ENCODE measurements around the gene HKDC1. TPM values are rescaled to one million over a fixed set of nuclear protein-coding genes. Genes with fewer than 3 reads are reported as not detected.
"Not testable (repeated sequence)": the region's sequence is repeated elsewhere in the genome, so short reads cannot be mapped to it uniquely, and the experiment has no call there.

The HKDC1 gene
- polyA plus RNA-seq, 1 donor from 2014 or later: 0.07 TPM

DNA sequence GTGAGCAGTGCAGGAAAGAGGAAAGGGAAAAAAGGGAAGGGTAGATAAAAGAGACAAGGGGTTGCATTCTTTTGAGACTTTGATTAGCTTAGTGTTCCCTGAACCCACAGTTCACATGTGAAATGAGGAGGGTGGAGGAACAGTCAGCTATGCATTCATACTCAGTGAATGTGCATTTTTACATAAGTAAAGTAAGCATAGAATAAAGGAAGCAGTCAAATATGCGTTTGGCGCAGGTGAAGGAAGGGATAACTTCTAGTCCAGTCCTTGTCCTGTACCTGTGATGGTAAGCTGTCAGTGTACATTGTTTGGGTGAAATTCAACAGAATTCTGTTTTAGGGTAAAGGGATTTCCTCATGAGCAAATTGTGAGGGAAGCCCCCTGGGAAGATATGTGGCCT, 86.3 kb downstream of the HKDC1 start:
- TF ChIP-seq EZH2 (IDR thresholded peaks at IDR 0.05; ENCODE audit: borderline replicate concordance, insufficient read depth, low read length, poor library complexity, severe bottlenecking) (no peak), RAD21 (conservative IDR thresholded peaks at IDR 0.05) (no peak), SMC3 (conservative IDR thresholded peaks at IDR 0.05; ENCODE audit: poor library complexity) (no peak), TAF1 (IDR thresholded peaks at IDR 0.05; ENCODE audit: low read depth) (no peak), EP300 (conservative IDR thresholded peaks at IDR 0.05; ENCODE audit: poor library complexity, severe bottlenecking) (no peak), MXI1 (conservative IDR thresholded peaks at IDR 0.05; ENCODE audit: poor library complexity, severe bottlenecking) (no peak)
- TF ChIP-seq, protein P1, sequence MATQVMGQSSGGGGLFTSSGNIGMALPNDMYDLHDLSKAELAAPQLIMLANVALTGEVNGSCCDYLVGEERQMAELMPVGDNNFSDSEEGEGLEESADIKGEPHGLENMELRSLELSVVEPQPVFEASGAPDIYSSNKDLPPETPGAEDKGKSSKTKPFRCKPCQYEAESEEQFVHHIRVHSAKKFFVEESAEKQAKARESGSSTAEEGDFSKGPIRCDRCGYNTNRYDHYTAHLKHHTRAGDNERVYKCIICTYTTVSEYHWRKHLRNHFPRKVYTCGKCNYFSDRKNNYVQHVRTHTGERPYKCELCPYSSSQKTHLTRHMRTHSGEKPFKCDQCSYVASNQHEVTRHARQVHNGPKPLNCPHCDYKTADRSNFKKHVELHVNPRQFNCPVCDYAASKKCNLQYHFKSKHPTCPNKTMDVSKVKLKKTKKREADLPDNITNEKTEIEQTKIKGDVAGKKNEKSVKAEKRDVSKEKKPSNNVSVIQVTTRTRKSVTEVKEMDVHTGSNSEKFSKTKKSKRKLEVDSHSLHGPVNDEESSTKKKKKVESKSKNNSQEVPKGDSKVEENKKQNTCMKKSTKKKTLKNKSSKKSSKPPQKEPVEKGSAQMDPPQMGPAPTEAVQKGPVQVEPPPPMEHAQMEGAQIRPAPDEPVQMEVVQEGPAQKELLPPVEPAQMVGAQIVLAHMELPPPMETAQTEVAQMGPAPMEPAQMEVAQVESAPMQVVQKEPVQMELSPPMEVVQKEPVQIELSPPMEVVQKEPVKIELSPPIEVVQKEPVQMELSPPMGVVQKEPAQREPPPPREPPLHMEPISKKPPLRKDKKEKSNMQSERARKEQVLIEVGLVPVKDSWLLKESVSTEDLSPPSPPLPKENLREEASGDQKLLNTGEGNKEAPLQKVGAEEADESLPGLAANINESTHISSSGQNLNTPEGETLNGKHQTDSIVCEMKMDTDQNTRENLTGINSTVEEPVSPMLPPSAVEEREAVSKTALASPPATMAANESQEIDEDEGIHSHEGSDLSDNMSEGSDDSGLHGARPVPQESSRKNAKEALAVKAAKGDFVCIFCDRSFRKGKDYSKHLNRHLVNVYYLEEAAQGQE (IDR thresholded peaks at IDR 0.05; ENCODE audit: borderline replicate concordance): no peak
- TF ChIP-seq, protein P2, sequence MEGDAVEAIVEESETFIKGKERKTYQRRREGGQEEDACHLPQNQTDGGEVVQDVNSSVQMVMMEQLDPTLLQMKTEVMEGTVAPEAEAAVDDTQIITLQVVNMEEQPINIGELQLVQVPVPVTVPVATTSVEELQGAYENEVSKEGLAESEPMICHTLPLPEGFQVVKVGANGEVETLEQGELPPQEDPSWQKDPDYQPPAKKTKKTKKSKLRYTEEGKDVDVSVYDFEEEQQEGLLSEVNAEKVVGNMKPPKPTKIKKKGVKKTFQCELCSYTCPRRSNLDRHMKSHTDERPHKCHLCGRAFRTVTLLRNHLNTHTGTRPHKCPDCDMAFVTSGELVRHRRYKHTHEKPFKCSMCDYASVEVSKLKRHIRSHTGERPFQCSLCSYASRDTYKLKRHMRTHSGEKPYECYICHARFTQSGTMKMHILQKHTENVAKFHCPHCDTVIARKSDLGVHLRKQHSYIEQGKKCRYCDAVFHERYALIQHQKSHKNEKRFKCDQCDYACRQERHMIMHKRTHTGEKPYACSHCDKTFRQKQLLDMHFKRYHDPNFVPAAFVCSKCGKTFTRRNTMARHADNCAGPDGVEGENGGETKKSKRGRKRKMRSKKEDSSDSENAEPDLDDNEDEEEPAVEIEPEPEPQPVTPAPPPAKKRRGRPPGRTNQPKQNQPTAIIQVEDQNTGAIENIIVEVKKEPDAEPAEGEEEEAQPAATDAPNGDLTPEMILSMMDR (IDR thresholded peaks at IDR 0.05; ENCODE audit: poor library complexity, severe bottlenecking): no peak
- no peak overlapping the region for H3K4me2 ChIP-seq (ENCODE audit: low read length)
- no peak overlapping the region for H2AFZ ChIP-seq (ENCODE audit: low read depth, low read length)
- no peak overlapping the region for H3K4me3 ChIP-seq (ENCODE audit: low read length)
- no peak overlapping the region for H3K9ac ChIP-seq (ENCODE audit: low read length)
- no peak overlapping the region for H3K27ac ChIP-seq (ENCODE audit: low read length)
- H3K79me2 ChIP-seq (replicated peaks; ENCODE audit: insufficient read depth, low read length): no peaks in the 10 kb centered on the region
- H3F3A ChIP-seq (ENCODE audit: insufficient read depth, low read length, poor library complexity, severe bottlenecking): no peaks in the 10 kb centered on the region
- H3K9me2 ChIP-seq (ENCODE audit: insufficient read depth, low read length): no peaks in the 10 kb centered on the region
- H3K9me3 ChIP-seq (ENCODE audit: low read length): no peaks in the 10 kb centered on the region
- H4K20me1 ChIP-seq (ENCODE audit: insufficient read depth): no peaks in the 10 kb centered on the region
- no peaks in the 10 kb centered on the region for H3K27me3 ChIP-seq (ENCODE audit: insufficient read depth, low read depth, low read length)
- no peaks in the 10 kb centered on the region for H3K36me3 ChIP-seq (ENCODE audit: insufficient read depth, low read length)

DNA sequence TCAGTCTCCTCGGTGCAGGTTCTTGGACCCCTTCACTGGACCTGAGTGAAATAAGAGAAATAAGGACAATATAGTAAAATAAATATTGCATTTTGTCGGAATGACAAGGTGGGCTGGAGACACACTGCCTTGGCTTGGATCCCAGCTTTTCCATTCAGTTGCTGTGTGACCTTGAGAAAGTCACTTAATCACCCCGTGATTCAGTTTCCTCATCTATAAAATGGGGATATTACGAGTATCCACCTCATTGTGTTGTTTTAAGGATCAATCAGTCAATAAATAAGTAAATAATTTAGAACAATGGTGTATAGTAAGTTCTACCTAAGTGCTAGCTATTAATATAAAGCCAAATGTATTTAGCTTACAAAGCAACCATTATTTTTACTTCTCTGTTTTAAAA, 87.3 kb downstream of the HKDC1 start:
- no peak overlapping the region for H3K4me3 ChIP-seq (ENCODE audit: low read length)
- no peaks in the 10 kb centered on the region for H3K36me3 ChIP-seq (ENCODE audit: insufficient read depth, low read length)
- H3K27me3 ChIP-seq (ENCODE audit: insufficient read depth, low read depth, low read length): no peaks in the 10 kb centered on the region
- H4K20me1 ChIP-seq (ENCODE audit: insufficient read depth): no peaks in the 10 kb centered on the region
- H3F3A ChIP-seq (ENCODE audit: insufficient read depth, low read length, poor library complexity, severe bottlenecking): no peaks in the 10 kb centered on the region
- H2AFZ ChIP-seq (ENCODE audit: low read depth, low read length): no peak overlapping the region
- H3K4me2 ChIP-seq (ENCODE audit: low read length): no peak overlapping the region
- H3K9me2 ChIP-seq (ENCODE audit: insufficient read depth, low read length): no peaks in the 10 kb centered on the region
- H3K9ac ChIP-seq (ENCODE audit: low read length): no peak overlapping the region
- no peak overlapping the region for H3K27ac ChIP-seq (ENCODE audit: low read length)
- no peaks in the 10 kb centered on the region for H3K79me2 ChIP-seq (replicated peaks; ENCODE audit: insufficient read depth, low read length)
- H3K9me3 ChIP-seq (ENCODE audit: low read length): no peaks in the 10 kb centered on the region
- TF ChIP-seq TAF1 (IDR thresholded peaks at IDR 0.05; ENCODE audit: low read depth) (no peak), RAD21 (conservative IDR thresholded peaks at IDR 0.05) (no peak), EZH2 (IDR thresholded peaks at IDR 0.05; ENCODE audit: borderline replicate concordance, insufficient read depth, low read length, poor library complexity, severe bottlenecking) (no peak), EP300 (conservative IDR thresholded peaks at IDR 0.05; ENCODE audit: poor library complexity, severe bottlenecking) (no peak), POLR2AphosphoS5 (IDR thresholded peaks at IDR 0.05) (no peak), SMC3 (conservative IDR thresholded peaks at IDR 0.05; ENCODE audit: poor library complexity) (no peak), MXI1 (conservative IDR thresholded peaks at IDR 0.05; ENCODE audit: poor library complexity, severe bottlenecking) (no peak)
- TF ChIP-seq, protein P2 (IDR thresholded peaks at IDR 0.05; ENCODE audit: poor library complexity, severe bottlenecking): no peak
- TF ChIP-seq, protein P1 (IDR thresholded peaks at IDR 0.05; ENCODE audit: borderline replicate concordance): no peak

DNA sequence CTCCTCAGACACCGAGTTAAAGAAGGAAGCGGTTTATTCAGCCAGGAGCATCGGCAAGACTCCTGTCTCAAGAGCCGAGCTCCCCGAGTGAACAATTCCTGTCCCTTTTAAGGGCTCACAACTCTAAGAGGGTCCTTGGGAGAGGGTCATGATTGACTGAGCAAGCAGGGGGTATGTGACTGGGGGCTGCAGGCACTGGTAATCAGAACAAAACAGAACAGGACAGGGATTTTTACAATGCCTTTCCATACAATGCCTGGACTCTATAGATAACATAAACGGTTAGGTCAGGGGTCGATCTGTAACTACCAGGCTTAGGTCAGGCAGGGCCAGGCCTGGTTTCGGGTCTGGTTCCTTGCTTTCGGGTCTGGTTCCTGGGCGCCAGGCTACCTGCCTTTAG, 88.2 kb downstream of the HKDC1 start:
- H4K20me1 ChIP-seq (ENCODE audit: insufficient read depth); H3K79me2 ChIP-seq (replicated peaks; ENCODE audit: insufficient read depth, low read length); H3K27ac ChIP-seq (ENCODE audit: low read length); H3K4me2 ChIP-seq (ENCODE audit: low read length); H3K27me3 ChIP-seq (ENCODE audit: insufficient read depth, low read depth, low read length); H3K9ac ChIP-seq (ENCODE audit: low read length); H3K9me3 ChIP-seq (ENCODE audit: low read length); H3K4me3 ChIP-seq (ENCODE audit: low read length); H3K9me2 ChIP-seq (ENCODE audit: insufficient read depth, low read length); H3K36me3 ChIP-seq (ENCODE audit: insufficient read depth, low read length); H2AFZ ChIP-seq (ENCODE audit: low read depth, low read length); H3F3A ChIP-seq (ENCODE audit: insufficient read depth, low read length, poor library complexity, severe bottlenecking): not testable (repeated sequence)
